Mammary epithelial cell (primary cell): ENCODE measurements around the gene TSPAN14.

Experiments used
- CTCF ChIP-seq, 2 donors: IDR thresholded peaks in 1 of 2; conservative IDR thresholded peaks in 1 of 2; 2 replicates each; pipeline ENCODE4 v1.5.1; 2011 to 2012; ENCODE audit warnings: inconsistent platforms in 2 of 2, low read length in 2 of 2, mild to moderate bottlenecking in 2 of 2, control low read depth in 1 of 2, low read depth in 1 of 2; ENCODE audit not compliant: insufficient read depth in 1 of 2; ENCODE audit errors: extremely low read depth in 1 of 2
- EZH2 ChIP-seq: IDR thresholded peaks from 2 replicates; pipeline ENCODE4 v1.6.1; 2012; ENCODE audit warnings: low read length, inconsistent platforms, borderline replicate concordance

GRCh38 chr10:80473692-80474596, 19.8 kb downstream of the TSPAN14 start:
- TF ChIP-seq CTCF (conservative IDR thresholded peaks at IDR 0.05 in 1 of 2, IDR thresholded peaks at IDR 0.05 in 1 of 2; ENCODE audit: extremely low read depth in 1 of 2, insufficient read depth in 1 of 2, low read depth in 1 of 2, low read length in 2 of 2) (no peak), EZH2 (no peak)
